HCT116 (cell line): ENCODE measurements around the gene KCNIP4. TPM values are rescaled to one million over a fixed set of nuclear protein-coding genes. Genes with fewer than 3 reads are reported as not detected.

ENCODE experiments used
- ATAC-seq: fragments of 200-7000 bp; cut with Tn5 transposase; 2 replicates; pipeline ENCODE4 v1.9.1; 2020; ENCODE audit warnings: mild to moderate bottlenecking, moderate library complexity
- BruUV-seq: library from RNA; stranded (reverse); fragments of 400-500 nt; replicated peaks from 2 replicates; lab custom pipeline; 2021; lab: Mats Ljungman, UMichigan
- CTCF ChIA-PET: fragments of 300-600 bp; sonication (Branson Sonifier 250); formaldehyde crosslinking; loops from one replicate; lab custom pipeline; 2021; ENCODE audit warnings: antibody characterized with exemption; lab: Charles Lee
- POLR2A ChIA-PET: fragments of 300-600, 350-600 bp; sonication (Branson Sonifier 250); formaldehyde crosslinking; loops from one replicate; lab custom pipeline; 2021; ENCODE audit warnings: antibody characterized with exemption; lab: Charles Lee
- RAD21 ChIA-PET, 2 experiments: fragments of 300-600 bp; sonication (Branson Sonifier 250); formaldehyde crosslinking; loops; one replicate each; lab custom pipeline; 2023; ENCODE audit warnings: low total read pairs in 2 of 2; ENCODE audit not compliant: uncharacterized antibody in 2 of 2, unreplicated experiment in 2 of 2, low non-redundant PET in 1 of 2; lab: Charles Lee
- DNase-seq: peaks from one replicate; pipeline ENCODE4 v3.0.0-alpha.2; 2010; ENCODE audit warnings: low read depth, low spot score
- H2AFZ ChIP-seq: fragments of 200-600 bp; shearing (Covaris generic), sonication (generic); 2 replicates; pipeline ENCODE4 v1.6.1; 2017; ENCODE audit warnings: low read depth, mixed run types, mixed read lengths, antibody characterized with exemption, low read length; ENCODE audit not compliant: poor library complexity, severe bottlenecking
- H3K27ac ChIP-seq: 2 replicates; pipeline ENCODE4 v1.5.1; 2012; ENCODE audit warnings: low read depth, low read length
- H3K27me3 ChIP-seq: fragments of 200-600 bp; sonication (generic); 2 replicates; pipeline ENCODE4 v1.6.1; 2016; ENCODE audit warnings: mixed run types, low read length, mixed read lengths; ENCODE audit not compliant: insufficient read depth
- H3K36me3 ChIP-seq, 2 experiments: fragments of 200-500 bp in 1 of 2; fragments of 200-600 bp in 1 of 2; sonication (Bioruptor generic) in 1 of 2; sonication (generic) in 1 of 2; 2 replicates each; pipeline versions ENCODE4 v1.5.1 to v1.6.1; 2014 to 2016; ENCODE audit warnings: low read length in 2 of 2, inconsistent platforms in 1 of 2, mixed read lengths in 1 of 2, mixed run types in 1 of 2; ENCODE audit not compliant: insufficient read depth in 2 of 2, control insufficient read depth in 1 of 2
- H3K4me1 ChIP-seq, 2 experiments: fragments of 200-600 bp in 1 of 2; sonication (generic) in 1 of 2; 2 replicates each; pipeline versions ENCODE4 v1.5.1 to v1.6.1; 2012 to 2017; ENCODE audit warnings: low read length in 2 of 2, inconsistent platforms in 1 of 2, mild to moderate bottlenecking in 1 of 2, mixed read lengths in 1 of 2, mixed run types in 1 of 2, moderate library complexity in 1 of 2; ENCODE audit not compliant: insufficient read depth in 2 of 2, control insufficient read depth in 1 of 2
- H3K4me2 ChIP-seq: fragments of 200-600 bp; sonication (generic); 2 replicates; pipeline ENCODE4 v1.6.1; 2017; ENCODE audit warnings: mixed run types, low read length, mixed read lengths
- H3K4me3 ChIP-seq, 2 experiments: fragments of 200-600 bp in 1 of 2; sonication (generic) in 1 of 2; replicated peaks in 1 of 2; 2 replicates each; pipeline ENCODE4 v1.5.1; 2011 to 2016; ENCODE audit warnings: low read length in 2 of 2, control low read depth in 1 of 2, low read depth in 1 of 2, mild to moderate bottlenecking in 1 of 2, mixed read lengths in 1 of 2, mixed run types in 1 of 2
- H3K79me2 ChIP-seq: fragments of 200-600 bp; sonication (generic); 2 replicates; pipeline ENCODE4 v1.6.1; 2017; ENCODE audit warnings: mild to moderate bottlenecking, mixed run types, low read length, moderate library complexity, mixed read lengths; ENCODE audit not compliant: insufficient read depth
- H3K9ac ChIP-seq: fragments of 200-600 bp; sonication (generic); 2 replicates; pipeline ENCODE4 v1.6.1; 2016; ENCODE audit warnings: low read length, mixed read lengths
- H3K9me2 ChIP-seq: fragments of 200-600 bp; sonication (generic), shearing (Covaris generic); 2 replicates; pipeline ENCODE4 v1.6.1; 2017; ENCODE audit warnings: mixed run types, mild to moderate bottlenecking, moderate library complexity; ENCODE audit not compliant: insufficient read depth
- H3K9me3 ChIP-seq, 2 experiments: fragments of 200-500 bp in 1 of 2; fragments of 200-600 bp in 1 of 2; sonication (Bioruptor generic) in 1 of 2; sonication (generic) in 1 of 2; 2 replicates each; pipeline ENCODE4 v1.6.1; 2014 to 2017; ENCODE audit warnings: low read length in 2 of 2, mixed read lengths in 2 of 2, inconsistent platforms in 1 of 2, low read depth in 1 of 2, mild to moderate bottlenecking in 1 of 2, mixed run types in 1 of 2, moderate library complexity in 1 of 2; ENCODE audit not compliant: control insufficient read depth in 1 of 2, insufficient read depth in 1 of 2
- H4K20me1 ChIP-seq: fragments of 200-600 bp; sonication (generic), shearing (Covaris generic); 2 replicates; pipeline ENCODE4 v1.6.1; 2017; ENCODE audit warnings: mixed run types, mild to moderate bottlenecking, moderate library complexity; ENCODE audit not compliant: insufficient read depth
- CBX3 ChIP-seq: IDR thresholded peaks from 2 replicates; pipeline ENCODE4 v1.6.1; 2012; ENCODE audit warnings: low read depth
- ELF1 ChIP-seq: IDR thresholded peaks from 2 replicates; pipeline ENCODE4 v1.6.1; 2012; ENCODE audit warnings: low read depth, borderline replicate concordance
- FOSL1 ChIP-seq: IDR thresholded peaks from 2 replicates; pipeline ENCODE4 v1.6.1; 2012; ENCODE audit warnings: low read depth
- TCF7L2 ChIP-seq: IDR thresholded peaks from 2 replicates; pipeline ENCODE4 v1.7.0; 2011; ENCODE audit warnings: borderline replicate concordance, inconsistent platforms; ENCODE audit not compliant: insufficient read depth, insufficient read length; ENCODE audit errors: extremely low read depth
- ZFX ChIP-seq: fragments of 450-650 bp; IDR thresholded peaks from 2 replicates; pipeline ENCODE4 v1.6.1; 2017
- intact Hi-C: fragments of 100-400 bp; cut with micrococcal nuclease; formaldehyde crosslinking; loops from 2 replicates; pipeline ENCODE4 v1.10.0; 2022
- total RNA-seq: library from RNA; stranded (reverse); gene quantifications from one replicate; pipeline ENCODE4 v1.2.1, GENCODE V29; 2021; ENCODE audit not compliant: unreplicated experiment

The KCNIP4 gene
- total RNA-seq, 1 experiment from 2014 or later, result not detected

DNA sequence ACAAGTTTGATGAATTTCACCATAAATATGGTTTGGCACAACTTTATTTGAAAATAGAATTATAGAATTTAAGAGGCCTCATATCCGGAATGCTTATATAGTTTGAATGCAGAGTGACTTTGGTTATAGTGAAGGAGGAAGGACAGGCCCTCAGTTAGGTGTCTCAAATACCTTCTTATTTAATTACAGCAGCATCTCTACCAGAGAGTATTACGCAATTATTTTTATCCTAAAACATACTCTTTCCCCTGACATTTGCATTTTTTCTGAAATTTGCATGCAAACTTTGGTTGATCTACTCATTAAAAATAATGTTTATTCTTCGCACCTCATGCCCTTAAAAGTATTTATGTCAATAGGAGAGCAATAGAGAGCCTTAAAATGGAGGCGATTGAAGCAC lies 942.9 kb downstream of the KCNIP4 start:
- Histone ChIP-seq H3K9ac (no peak overlapping the region), H3K4me3 (no peak overlapping the region), H3K27me3 (no peaks in the 10 kb centered on the region), H2AFZ (no peak overlapping the region), H3K9me3 (peaks cover 0 to 9% of the 10 kb centered on the region in 2 experiments; a peak in 2 of 4 replicates), H4K20me1 (no peaks in the 10 kb centered on the region), H3K4me2 (no peak overlapping the region), H3K79me2 (no peaks in the 10 kb centered on the region), H3K9me2 (no peaks in the 10 kb centered on the region)
- ChIA-PET CTCF (no interaction called here), POLR2A (no interaction called here)
- intact Hi-C loops, result no loop called here
- no TSS peak for BruUV-seq
- DNase-seq (no peak), ATAC-seq (no peak)
- no peak for TF ChIP-seq ELF1
- no peak for TF ChIP-seq TCF7L2
- TF ChIP-seq, all 23 proteins: peak for 0
- H3K27ac ChIP-seq, result no peak overlapping the region
- H3K36me3 ChIP-seq, result no peaks in the 10 kb centered on the region
- RAD21 ChIA-PET, result no interaction called here
- H3K4me1 ChIP-seq, result no peaks in the 10 kb centered on the region

GRCh38 chr4:21002976-21003375 lies 945.6 kb downstream of the KCNIP4 start:
- Histone ChIP-seq H3K36me3 (no peaks in the 10 kb centered on the region), H3K9me3 (peaks cover 0 to 9% of the 10 kb centered on the region in 2 experiments; a peak in 2 of 4 replicates), H4K20me1 (no peaks in the 10 kb centered on the region), H3K4me3 (no peak overlapping the region), H3K27me3 (no peaks in the 10 kb centered on the region), H3K4me2 (no peak overlapping the region), H2AFZ (no peak overlapping the region), H3K9ac (no peak overlapping the region), H3K79me2 (no peaks in the 10 kb centered on the region), H3K4me1 (no peaks in the 10 kb centered on the region), H3K27ac (no peak overlapping the region), H3K9me2 (no peaks in the 10 kb centered on the region)
- intact Hi-C loops, result no loop called here
- ChIA-PET RAD21 (no interaction called here), CTCF (no interaction called here), POLR2A (no interaction called here)
- DNase-seq (no peak), ATAC-seq (no peak)
- TF ChIP-seq FOSL1 (no peak), ZFX (no peak), TCF7L2 (no peak), CBX3 (no peak)
- BruUV-seq, result no TSS peak
